GM23248 (cell line): Measurements from ENCODE around the gene ITGB1BP1. TPM values are rescaled to one million over a fixed set of nuclear protein-coding genes. Genes with fewer than 3 reads are reported as not detected.

ENCODE experiments used
- DNase-seq: peaks from one replicate; pipeline ENCODE4 v3.0.0-alpha.2; 2015
- H2AFZ ChIP-seq: fragments of 200-600 bp; sonication (generic); 2 replicates; pipeline ENCODE4 v1.6.1; 2016; ENCODE audit warnings: antibody characterized with exemption
- H3F3A ChIP-seq: fragments of 200-600 bp; sonication (generic); 2 replicates; pipeline ENCODE4 v1.6.1; 2016; ENCODE audit warnings: mild to moderate bottlenecking, antibody characterized with exemption, mixed run types; ENCODE audit not compliant: insufficient read depth
- H3K27ac ChIP-seq: fragments of 200-600 bp; sonication (generic); 2 replicates; pipeline ENCODE4 v1.5.1; 2016; ENCODE audit warnings: mild to moderate bottlenecking
- H3K27me3 ChIP-seq: fragments of 200-600 bp; sonication (generic); replicated peaks from 2 replicates; pipeline ENCODE4 v1.6.1; 2016; ENCODE audit warnings: mild to moderate bottlenecking; ENCODE audit not compliant: insufficient read depth
- H3K36me3 ChIP-seq: fragments of 200-600 bp; sonication (generic); 2 replicates; pipeline ENCODE4 v1.6.1; 2016; ENCODE audit warnings: low read depth, mild to moderate bottlenecking
- H3K4me1 ChIP-seq: fragments of 200-600 bp; sonication (generic); 2 replicates; pipeline ENCODE4 v1.6.1; 2016; ENCODE audit warnings: mild to moderate bottlenecking; ENCODE audit not compliant: insufficient read depth
- H3K4me2 ChIP-seq: fragments of 200-600 bp; sonication (generic); one replicate; pipeline ENCODE4 v1.6.1; 2016; ENCODE audit warnings: mild to moderate bottlenecking; ENCODE audit not compliant: unreplicated experiment
- H3K4me3 ChIP-seq: fragments of 200-600 bp; sonication (generic); 2 replicates; pipeline ENCODE4 v1.5.1; 2016; ENCODE audit warnings: mild to moderate bottlenecking
- H3K79me2 ChIP-seq: fragments of 200-600 bp; sonication (generic); 2 replicates; pipeline ENCODE4 v1.6.1; 2016; ENCODE audit warnings: mild to moderate bottlenecking; ENCODE audit not compliant: insufficient read depth
- H3K9ac ChIP-seq: fragments of 200-600 bp; sonication (generic); 2 replicates; pipeline ENCODE4 v1.6.1; 2016; ENCODE audit warnings: mild to moderate bottlenecking
- H3K9me2 ChIP-seq: fragments of 200-600 bp; sonication (generic); 2 replicates; pipeline ENCODE4 v1.6.1; 2016; ENCODE audit warnings: mixed run types, mild to moderate bottlenecking, moderate library complexity; ENCODE audit not compliant: insufficient read depth
- H3K9me3 ChIP-seq: fragments of 200-600 bp; sonication (generic); one replicate; pipeline ENCODE4 v1.6.1; 2017; ENCODE audit warnings: low read depth
- H4K20me1 ChIP-seq: fragments of 200-600 bp; sonication (generic); 2 replicates; pipeline ENCODE4 v1.6.0; 2016; ENCODE audit not compliant: insufficient read depth
- EZH2 ChIP-seq: fragments of 200-600 bp; sonication (generic); IDR thresholded peaks from 2 replicates; pipeline ENCODE4 v1.6.1; 2018; ENCODE audit warnings: antibody characterized with exemption, mild to moderate bottlenecking; ENCODE audit not compliant: insufficient read depth, poor library complexity, severe bottlenecking
- EZH2phosphoT487 ChIP-seq: fragments of 200-600 bp; sonication (generic); IDR thresholded peaks from 2 replicates; pipeline ENCODE4 v1.6.1; 2018; ENCODE audit warnings: antibody characterized with exemption, moderate library complexity, mild to moderate bottlenecking, low read depth; ENCODE audit not compliant: insufficient read depth
- WGBS, 2 experiments: methylation state at CpG; one replicate each; pipeline ENCODE4 v1.1.6; 2015 to 2017; ENCODE audit warnings: low lambda C conversion rate in 2 of 2, low coverage in 1 of 2; ENCODE audit errors: missing lambda C conversion rate in 2 of 2; 5-methylcytosine and 5-hydroxymethylcytosine counted together
- in situ Hi-C: fragments of 300-500 bp; cut with MboI; formaldehyde crosslinking; loops from 2 replicates; pipeline ENCODE4 v1.15.0; 2020
- polyA plus RNA-seq: library from polyadenylated mRNA; unstranded; fragments of >200 nt; fragmentation: Nextera tagmentation; extraction: Ambion mirVana; gene quantifications from 2 replicates; pipeline ENCODE4 v1.2.1, GENCODE V29; 2016
- total RNA-seq: library from RNA; depleted of rRNA; stranded (reverse); fragments of >200 nt; shearing (Covaris generic); gene quantifications from 2 replicates; pipeline ENCODE4 v1.2.3, GENCODE V29; 2014

Gene ITGB1BP1
- total and polyA plus RNA-seq, 2 experiments from 2014 or later, result 39.0 to 289 TPM

GRCh38 chr2:9407363-9407811 lies 15.9 kb downstream of the ITGB1BP1 start:
- Histone ChIP-seq H3K79me2 (peaks cover 39% of the 10 kb centered on the region), H3K36me3 (peaks cover 66% of the 10 kb centered on the region), H3K4me2 (no peak overlapping the region), H3K9me2 (no peaks in the 10 kb centered on the region), H4K20me1 (no peaks in the 10 kb centered on the region), H3K9ac (no peak overlapping the region), H3K27me3 (no peaks in the 10 kb centered on the region), H3F3A (peaks cover 63% of the 10 kb centered on the region), H3K4me1 (peaks cover 12% of the 10 kb centered on the region; the same call in 1 of the 2 replicates), H3K9me3 (no peaks in the 10 kb centered on the region), H3K4me3 (no peak overlapping the region), H3K27ac (no peak overlapping the region), H2AFZ (no peak overlapping the region)
- WGBS, 2 experiments, result 86 to 89% methylated on average over 8 of the region's 8 CpGs
- DNase-seq, result no peak
- in situ Hi-C loops, result no loop called here
- TF ChIP-seq EZH2 (no peak), EZH2phosphoT487 (no peak)

- Histone ChIP-seq H3K36me3 (peaks cover 63% of the 10 kb centered on the region), H3K9ac (no peak overlapping the region)
Measured at GRCh38 chr2:9406529-9407362, 16.6 kb downstream of the ITGB1BP1 start.

GRCh38 chr2:9405636-9406035 lies 17.7 kb downstream of the ITGB1BP1 start:
- peaks cover 70% of the 10 kb centered on the region for H3F3A ChIP-seq
- peak; percentile 41 for DNase-seq
- no peak overlapping the region for H2AFZ ChIP-seq
- no peaks in the 10 kb centered on the region for H4K20me1 ChIP-seq
- 95 to 100% methylated on average over 2 of the region's 2 CpGs for WGBS, 2 experiments
- no peak overlapping the region for H3K27ac ChIP-seq
- H3K9me3 ChIP-seq, result no peaks in the 10 kb centered on the region
- peaks cover 12% of the 10 kb centered on the region; the same call in 1 of the 2 replicates for H3K4me1 ChIP-seq
- no peaks in the 10 kb centered on the region for H3K27me3 ChIP-seq
- H3K4me3 ChIP-seq, result no peak overlapping the region
- no peak overlapping the region for H3K4me2 ChIP-seq
- H3K9ac ChIP-seq, result no peak overlapping the region
- in situ Hi-C loops, result no loop called here
- H3K9me2 ChIP-seq, result no peaks in the 10 kb centered on the region
- peaks cover 52% of the 10 kb centered on the region for H3K36me3 ChIP-seq
- TF ChIP-seq EZH2phosphoT487 (no peak), EZH2 (no peak)
- H3K79me2 ChIP-seq, result peaks cover 27% of the 10 kb centered on the region; the same call in 1 of the 2 replicates

More at GRCh38 chr2:9406529-9407362, 16.6 kb downstream of the ITGB1BP1 start:
- Histone ChIP-seq H3K79me2 (peaks cover 33% of the 10 kb centered on the region), H3K4me1 (peaks cover 12% of the 10 kb centered on the region; the same call in 1 of the 2 replicates), H3K9me3 (no peaks in the 10 kb centered on the region), H3K4me3 (no peak overlapping the region), H3K4me2 (no peak overlapping the region), H4K20me1 (no peaks in the 10 kb centered on the region), H2AFZ (no peak overlapping the region), H3K27ac (no peak overlapping the region), H3F3A (peaks cover 70% of the 10 kb centered on the region), H3K9me2 (no peaks in the 10 kb centered on the region), H3K27me3 (no peaks in the 10 kb centered on the region)
- in situ Hi-C loops, result no loop called here
- no peak for DNase-seq
- no peak for TF ChIP-seq EZH2phosphoT487
- no peak for TF ChIP-seq EZH2
- WGBS, 2 experiments, result 88 to 90% methylated on average over 13 of the region's 13 CpGs

- no peak for DNase-seq
- H3K4me1 ChIP-seq, result peaks cover 12% of the 10 kb centered on the region; the same call in 1 of the 2 replicates
- no peak for TF ChIP-seq EZH2phosphoT487
- TF ChIP-seq EZH2, result no peak
- H4K20me1 ChIP-seq, result no peaks in the 10 kb centered on the region
- no peaks in the 10 kb centered on the region for H3K27me3 ChIP-seq
- no peak overlapping the region for H3K4me3 ChIP-seq
- H3K79me2 ChIP-seq, result peaks cover 25% of the 10 kb centered on the region; the same call in 1 of the 2 replicates
- H3K27ac ChIP-seq, result no peak overlapping the region
- H3K4me2 ChIP-seq, result no peak overlapping the region
- no peaks in the 10 kb centered on the region for H3K9me3 ChIP-seq
- H3K36me3 ChIP-seq, result peaks cover 43% of the 10 kb centered on the region
- no peak overlapping the region for H3K9ac ChIP-seq
- H3F3A ChIP-seq, result peaks cover 60% of the 10 kb centered on the region
- in situ Hi-C loops, result no loop called here
- WGBS, 2 experiments, result 57 to 60% methylated on average over 4 of the region's 4 CpGs
- H3K9me2 ChIP-seq, result no peaks in the 10 kb centered on the region
- H2AFZ ChIP-seq, result no peak overlapping the region
Measured at GRCh38 chr2:9404451-9404850, 18.9 kb downstream of the ITGB1BP1 start.
